Measurements from ENCODE around the gene PROKR1.

DNA sequence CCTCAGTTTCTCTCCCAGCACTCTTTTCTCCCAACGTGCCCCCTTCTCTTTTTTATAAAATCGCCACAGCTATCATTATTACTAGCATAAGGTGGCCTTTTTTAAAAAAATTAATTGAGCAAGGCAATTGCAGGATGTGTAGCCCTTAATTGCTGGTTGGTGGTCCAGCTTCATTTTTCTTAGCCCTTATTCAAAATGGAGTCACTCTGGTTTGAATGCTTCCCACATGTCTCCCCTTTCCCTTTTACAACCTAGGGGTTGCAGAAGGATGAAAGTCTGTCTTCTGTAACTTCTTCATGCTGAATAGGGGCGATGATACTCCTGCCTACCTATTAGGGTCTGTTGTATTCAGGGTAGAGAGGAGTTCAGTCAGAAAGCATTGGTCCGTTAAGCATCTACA is 36.6 kb upstream of the PROKR1 start:
- TF ChIP-seq, protein P1, sequence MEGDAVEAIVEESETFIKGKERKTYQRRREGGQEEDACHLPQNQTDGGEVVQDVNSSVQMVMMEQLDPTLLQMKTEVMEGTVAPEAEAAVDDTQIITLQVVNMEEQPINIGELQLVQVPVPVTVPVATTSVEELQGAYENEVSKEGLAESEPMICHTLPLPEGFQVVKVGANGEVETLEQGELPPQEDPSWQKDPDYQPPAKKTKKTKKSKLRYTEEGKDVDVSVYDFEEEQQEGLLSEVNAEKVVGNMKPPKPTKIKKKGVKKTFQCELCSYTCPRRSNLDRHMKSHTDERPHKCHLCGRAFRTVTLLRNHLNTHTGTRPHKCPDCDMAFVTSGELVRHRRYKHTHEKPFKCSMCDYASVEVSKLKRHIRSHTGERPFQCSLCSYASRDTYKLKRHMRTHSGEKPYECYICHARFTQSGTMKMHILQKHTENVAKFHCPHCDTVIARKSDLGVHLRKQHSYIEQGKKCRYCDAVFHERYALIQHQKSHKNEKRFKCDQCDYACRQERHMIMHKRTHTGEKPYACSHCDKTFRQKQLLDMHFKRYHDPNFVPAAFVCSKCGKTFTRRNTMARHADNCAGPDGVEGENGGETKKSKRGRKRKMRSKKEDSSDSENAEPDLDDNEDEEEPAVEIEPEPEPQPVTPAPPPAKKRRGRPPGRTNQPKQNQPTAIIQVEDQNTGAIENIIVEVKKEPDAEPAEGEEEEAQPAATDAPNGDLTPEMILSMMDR (IDR thresholded peaks at IDR 0.05), result no peak
- TF ChIP-seq POLR2A (IDR thresholded peaks at IDR 0.05), result no peak
- no peak for TF ChIP-seq EP300 (IDR thresholded peaks at IDR 0.05)
